ENCODE measurements around the gene SLC6A3.
"Not testable (repeated sequence)": the region's sequence is repeated elsewhere in the genome, so short reads cannot be mapped to it uniquely, and the experiment has no call there.

Gene SLC6A3

GRCh38 chr5:1363160-1363559 lies 82.1 kb downstream of the SLC6A3 start:
- no peak overlapping the region for H3K4me3 ChIP-seq
- no peak overlapping the region for H3K27ac ChIP-seq

GRCh38 chr5:1362242-1363015 lies 82.8 kb downstream of the SLC6A3 start:
- Histone ChIP-seq H3K27ac (no peak overlapping the region), H3K4me3 (no peak overlapping the region)

- H3K27ac ChIP-seq = no peak overlapping the region
- H3K4me3 ChIP-seq = no peak overlapping the region
Observed at GRCh38 chr5:1360861-1361260, 84.4 kb downstream of the SLC6A3 start.

GRCh38 chr5:1360367-1360766 lies 84.9 kb downstream of the SLC6A3 start:
- H3K27ac ChIP-seq, H3K4me3 ChIP-seq: not testable (repeated sequence)

- no peak overlapping the region for H3K4me3 ChIP-seq
- H3K27ac ChIP-seq = no peak overlapping the region
Observed at GRCh38 chr5:1359713-1360112, 85.5 kb downstream of the SLC6A3 start.

- H3K4me3 ChIP-seq = no peak overlapping the region
- H3K27ac ChIP-seq = no peak overlapping the region
Observed at GRCh38 chr5:1359031-1359645, 86.1 kb downstream of the SLC6A3 start.

- H3K4me3 ChIP-seq = no peak overlapping the region
- H3K27ac ChIP-seq = no peak overlapping the region
Observed at GRCh38 chr5:1358726-1359025, 86.6 kb downstream of the SLC6A3 start.

GRCh38 chr5:1357946-1358725 lies 87.1 kb downstream of the SLC6A3 start:
- no peak overlapping the region for H3K27ac ChIP-seq
- H3K4me3 ChIP-seq = no peak overlapping the region

GRCh38 chr5:1356873-1357787 lies 88.1 kb downstream of the SLC6A3 start:
- no peak overlapping the region for H3K4me3 ChIP-seq
- no peak overlapping the region for H3K27ac ChIP-seq

- no peak overlapping the region for H3K27ac ChIP-seq
- H3K4me3 ChIP-seq = no peak overlapping the region
Observed at GRCh38 chr5:1354576-1354975, 90.7 kb downstream of the SLC6A3 start.

GRCh38 chr5:1352231-1353219 lies 92.7 kb downstream of the SLC6A3 start:
- H3K27ac ChIP-seq = no peak overlapping the region
- H3K4me3 ChIP-seq = no peak overlapping the region

- Histone ChIP-seq H3K4me3 (no peak overlapping the region), H3K27ac (no peak overlapping the region)
Observed at GRCh38 chr5:1351156-1351555, 94.1 kb downstream of the SLC6A3 start.

- H3K27ac ChIP-seq = no peak overlapping the region
- no peak overlapping the region for H3K4me3 ChIP-seq
Observed at GRCh38 chr5:1349246-1349645, 96.0 kb downstream of the SLC6A3 start.

GRCh38 chr5:1348986-1349245 lies 96.3 kb downstream of the SLC6A3 start:
- H3K4me3 ChIP-seq = no peak overlapping the region
- H3K27ac ChIP-seq = no peak overlapping the region

- H3K4me3 ChIP-seq = no peak overlapping the region
Observed at GRCh38 chr5:1347571-1347970, 97.7 kb downstream of the SLC6A3 start.

GRCh38 chr5:1346627-1347440 lies 98.4 kb downstream of the SLC6A3 start:
- no peak overlapping the region for H3K4me3 ChIP-seq
- H3K27ac ChIP-seq = no peak overlapping the region

More at GRCh38 chr5:1347571-1347970, 97.7 kb downstream of the SLC6A3 start:
- H3K27ac ChIP-seq = no peak overlapping the region

GRCh38 chr5:1345876-1346626 lies 99.2 kb downstream of the SLC6A3 start:
- H3K4me3 ChIP-seq = peak overlapping the region; percentile 81 to 96 (median 89)
- H3K27ac ChIP-seq = peak overlapping the region in 6 of 21 experiments; percentile 76 to 96 (median 94)

Data from skin epidermis (tissue), 12 donors.